Retinal pigment epithelial cell (primary cell): ENCODE measurements around the gene PRSS12.
A peak's percentile ranks its signal among the peaks of the same experiment; 100 is the strongest.
"Not testable (repeated sequence)": the region's sequence is repeated elsewhere in the genome, so short reads cannot be mapped to it uniquely, and the experiment has no call there.

Experiments used
- DNase-seq: peaks from one replicate; pipeline ENCODE4 v3.0.0-alpha.2; 2010; ENCODE audit warnings: low read depth
- H3K4me3 ChIP-seq: 2 replicates; pipeline ENCODE4 v1.5.1; 2011; ENCODE audit warnings: mild to moderate bottlenecking, low read length, control low read depth, moderate library complexity
- TF ChIP-seq, protein P1 (sequence below): conservative IDR thresholded peaks from 2 replicates; pipeline ENCODE4 v1.5.1; 2011; ENCODE audit warnings: low read depth, low read length, control low read depth, inconsistent platforms

The PRSS12 gene

DNA sequence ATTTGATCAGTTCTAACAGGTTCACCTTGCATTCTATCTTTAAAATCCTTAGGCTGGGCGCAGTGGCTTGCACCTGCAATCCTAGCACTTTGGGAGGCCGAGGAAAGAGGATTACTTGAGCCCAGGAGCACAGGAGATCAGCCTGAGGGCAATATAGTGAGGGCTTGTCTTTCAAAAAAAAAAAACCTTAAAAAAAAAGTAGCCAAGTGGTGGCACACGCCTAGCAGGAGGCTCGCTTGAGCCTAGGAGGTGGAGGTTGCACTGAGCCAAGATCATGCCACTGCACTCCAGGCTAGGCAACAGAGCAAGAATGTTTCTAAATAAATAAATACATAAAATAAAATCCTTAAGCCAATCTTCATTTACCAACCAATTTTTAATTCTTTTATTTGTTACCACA lies 75.6 kb downstream of the PRSS12 start:
- TF ChIP-seq, protein P1, sequence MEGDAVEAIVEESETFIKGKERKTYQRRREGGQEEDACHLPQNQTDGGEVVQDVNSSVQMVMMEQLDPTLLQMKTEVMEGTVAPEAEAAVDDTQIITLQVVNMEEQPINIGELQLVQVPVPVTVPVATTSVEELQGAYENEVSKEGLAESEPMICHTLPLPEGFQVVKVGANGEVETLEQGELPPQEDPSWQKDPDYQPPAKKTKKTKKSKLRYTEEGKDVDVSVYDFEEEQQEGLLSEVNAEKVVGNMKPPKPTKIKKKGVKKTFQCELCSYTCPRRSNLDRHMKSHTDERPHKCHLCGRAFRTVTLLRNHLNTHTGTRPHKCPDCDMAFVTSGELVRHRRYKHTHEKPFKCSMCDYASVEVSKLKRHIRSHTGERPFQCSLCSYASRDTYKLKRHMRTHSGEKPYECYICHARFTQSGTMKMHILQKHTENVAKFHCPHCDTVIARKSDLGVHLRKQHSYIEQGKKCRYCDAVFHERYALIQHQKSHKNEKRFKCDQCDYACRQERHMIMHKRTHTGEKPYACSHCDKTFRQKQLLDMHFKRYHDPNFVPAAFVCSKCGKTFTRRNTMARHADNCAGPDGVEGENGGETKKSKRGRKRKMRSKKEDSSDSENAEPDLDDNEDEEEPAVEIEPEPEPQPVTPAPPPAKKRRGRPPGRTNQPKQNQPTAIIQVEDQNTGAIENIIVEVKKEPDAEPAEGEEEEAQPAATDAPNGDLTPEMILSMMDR, result no peak
- H3K4me3 ChIP-seq, result no peak overlapping the region
- DNase-seq, result no peak

DNA sequence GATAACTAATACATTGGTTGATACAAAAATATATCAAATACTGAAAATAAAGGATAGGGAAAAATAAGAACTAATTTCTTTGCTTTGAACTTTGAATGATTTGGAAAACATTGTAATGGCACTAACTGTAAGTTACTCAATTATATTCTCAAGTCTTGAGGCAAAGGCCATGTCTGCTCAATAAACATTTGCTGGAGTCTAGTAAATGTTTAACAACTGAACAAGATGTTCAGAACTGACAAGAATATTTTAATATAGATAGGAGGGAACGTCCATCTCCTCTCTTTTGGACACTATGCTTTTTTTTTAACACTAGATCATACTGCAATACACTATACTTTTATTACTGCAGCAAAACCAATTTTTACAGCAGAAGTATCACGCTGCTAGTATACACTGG lies 76.2 kb downstream of the PRSS12 start:
- TF ChIP-seq, protein P1, result no peak
- no peak overlapping the region for H3K4me3 ChIP-seq
- no peak for DNase-seq

DNA sequence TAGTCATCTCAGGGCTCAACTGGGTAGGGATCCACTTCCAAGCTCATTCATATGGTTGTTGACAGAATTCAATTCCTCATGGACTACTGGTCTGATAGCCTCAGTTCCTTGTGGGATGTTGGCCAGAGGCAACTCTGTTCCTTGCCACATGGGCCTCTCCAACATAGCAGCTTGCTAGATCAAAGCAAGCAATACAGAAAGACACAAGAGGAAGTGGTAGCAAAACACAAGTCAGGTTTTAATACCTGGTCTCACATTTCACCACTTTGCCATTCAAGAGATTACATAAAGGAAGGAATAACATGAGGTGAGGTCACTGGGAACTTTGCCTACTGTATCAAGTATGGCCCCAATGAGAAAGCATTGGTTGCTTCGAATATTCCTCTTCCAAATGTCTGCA lies 79.2 kb downstream of the PRSS12 start:
- no peak for DNase-seq
- no peak overlapping the region for H3K4me3 ChIP-seq
- TF ChIP-seq, protein P1, result no peak

DNA sequence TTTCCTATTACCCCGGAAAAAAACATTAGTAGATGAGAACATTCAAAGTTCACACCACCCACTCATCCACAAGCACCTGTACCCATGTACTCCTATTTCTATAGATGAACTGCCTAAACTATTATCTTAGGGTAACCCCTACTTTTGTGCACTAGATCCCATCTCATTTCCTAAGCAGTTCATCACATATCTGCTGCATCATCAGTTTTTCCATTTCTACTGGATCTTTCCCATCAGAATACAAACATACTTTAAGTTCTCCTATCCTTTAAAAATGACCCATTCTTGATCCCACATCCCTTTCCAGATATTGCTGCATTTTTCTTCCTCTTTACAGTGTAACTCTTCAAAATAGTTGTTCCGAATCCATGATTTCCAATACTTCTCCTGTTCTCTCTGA lies 81.0 kb downstream of the PRSS12 start:
- DNase-seq, result no peak
- TF ChIP-seq, protein P1, result no peak
- no peak overlapping the region for H3K4me3 ChIP-seq

DNA sequence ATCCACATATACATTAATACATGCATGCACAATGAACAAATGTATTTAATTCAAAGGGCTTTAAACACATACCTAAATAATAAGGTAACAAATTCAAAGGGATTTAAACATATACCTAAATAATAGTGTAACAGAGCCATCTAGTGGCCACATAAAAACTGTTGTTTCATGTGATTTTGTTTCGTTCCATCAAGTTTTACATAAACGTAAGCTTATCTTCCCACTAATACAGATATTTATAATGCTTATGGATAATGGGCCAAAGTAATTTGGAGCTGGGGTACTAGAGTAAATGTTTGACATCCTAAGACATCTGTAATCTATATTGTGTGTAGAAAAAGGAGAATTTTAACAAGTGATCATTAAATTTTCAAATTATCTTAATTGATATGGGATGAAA lies 82.3 kb downstream of the PRSS12 start:
- TF ChIP-seq, protein P1, result peak; percentile 37
- DNase-seq, result no peak
- no peak overlapping the region for H3K4me3 ChIP-seq

DNA sequence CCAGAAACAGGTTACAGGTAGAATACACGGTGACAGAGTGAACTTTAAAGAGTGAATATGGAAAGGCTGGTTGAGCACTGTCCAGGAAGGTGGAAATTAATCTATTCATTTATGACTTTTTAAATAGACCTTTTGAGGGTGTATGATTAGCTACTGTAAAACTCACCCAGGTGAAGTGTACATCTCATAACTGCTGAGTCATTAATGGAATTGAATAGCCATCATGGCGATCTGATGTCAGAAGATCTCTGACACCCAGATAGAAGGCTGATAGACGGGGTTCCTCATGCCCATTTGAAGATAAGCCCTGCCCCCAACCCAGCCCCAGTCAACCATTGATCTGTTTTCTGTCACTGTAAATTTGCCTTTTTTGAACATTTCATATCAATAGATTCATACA lies 84.0 kb downstream of the PRSS12 start:
- no peak overlapping the region for H3K4me3 ChIP-seq
- DNase-seq, result no peak
- TF ChIP-seq, protein P1, result no peak

DNA sequence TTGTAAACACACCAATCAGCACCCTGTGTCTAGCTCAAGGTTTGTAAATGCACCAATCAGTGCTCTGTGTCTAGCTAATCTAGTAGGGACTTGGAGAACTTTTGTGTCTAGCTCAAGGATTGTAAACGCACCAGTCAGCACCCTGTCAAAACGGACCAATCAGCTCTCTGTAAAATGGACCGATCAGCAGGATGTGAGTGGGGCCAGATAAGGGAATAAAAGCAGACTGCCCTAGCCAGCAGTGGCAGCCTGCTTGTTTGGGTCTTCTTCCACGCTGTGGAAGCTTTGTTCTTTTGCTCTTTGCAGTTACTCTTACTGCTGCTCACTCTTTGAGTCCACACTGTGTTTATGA lies 86.7 kb downstream of the PRSS12 start:
- not testable (repeated sequence) for H3K4me3 ChIP-seq, DNase-seq

DNA sequence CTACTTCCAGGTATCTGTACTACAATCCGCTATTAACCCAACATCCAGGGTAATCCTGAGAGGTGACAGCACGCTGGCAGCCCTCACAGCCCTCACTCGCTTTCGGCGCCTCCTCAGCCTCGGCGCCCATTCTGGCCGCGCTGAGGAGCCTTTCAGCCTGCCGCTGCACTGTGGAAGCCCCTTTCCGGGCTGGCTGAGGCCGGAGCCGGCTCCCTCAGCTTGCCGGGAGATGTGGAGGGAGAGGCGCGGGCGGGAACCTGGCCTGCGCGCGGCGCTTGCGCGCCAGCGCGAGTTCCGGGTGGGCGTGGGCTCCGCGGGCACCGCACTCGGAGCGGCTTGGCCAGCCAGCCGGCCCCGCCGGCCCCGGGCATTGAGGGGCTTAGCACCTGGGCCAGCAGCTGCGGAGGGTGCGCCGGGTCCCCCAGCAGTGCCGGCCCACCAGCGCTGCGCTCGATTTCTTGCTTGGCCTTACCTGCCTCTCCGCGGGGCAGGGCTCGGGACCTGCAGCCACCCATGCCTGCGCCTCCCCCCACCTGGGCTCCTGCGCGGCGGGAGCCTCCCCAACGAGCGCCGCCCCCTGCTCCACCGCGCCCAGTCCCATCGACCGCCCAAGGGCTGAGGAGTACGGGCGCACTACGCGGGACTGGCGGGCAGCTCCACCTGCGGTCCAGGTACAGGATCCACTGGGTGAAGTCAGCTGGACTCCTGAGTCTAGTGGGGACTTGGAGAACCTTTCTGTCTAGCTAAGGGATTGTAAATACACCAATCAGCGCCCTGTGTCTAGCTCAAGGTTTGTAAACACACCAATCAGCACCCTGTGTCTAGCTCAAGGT lies 87.3 kb downstream of the PRSS12 start:
- DNase-seq, result no peak
- H3K4me3 ChIP-seq, result peak overlapping the region; percentile 50
- TF ChIP-seq, protein P1, result no peak
